ENCODE results near the gene SKI.

GRCh38 chr1:2250721-2251281 lies 22.7 kb downstream of the SKI start:
- TF ChIP-seq CTCF (conservative IDR thresholded peaks at IDR 0.05; ENCODE audit: low read depth, low read length) (no peak), USF2 (IDR thresholded peaks at IDR 0.05; ENCODE audit: low read depth, low read length) (no peak), ELK1 (IDR thresholded peaks at IDR 0.05; ENCODE audit: borderline replicate concordance, low read depth, low read length) (no peak), RFX5 (IDR thresholded peaks at IDR 0.05; ENCODE audit: low read depth, low read length) (no peak), POLR2A (IDR thresholded peaks at IDR 0.05; ENCODE audit: low read depth, low read length) (no peak), RAD21 (IDR thresholded peaks at IDR 0.05; ENCODE audit: low read length) (no peak)
